Fibroblast of lung (primary cell): Measurements from ENCODE around the gene PXN. TPM values are rescaled to one million over a fixed set of nuclear protein-coding genes. Genes with fewer than 3 reads are reported as not detected.

ENCODE experiments used
- DNase-seq, 2 donors: peaks; one replicate each; pipeline versions ENCODE4 v3.0.0 to v3.0.0-alpha.2; 2010; ENCODE audit warnings: low read depth in 2 of 2
- H2AFZ ChIP-seq: 2 replicates; pipeline ENCODE4 v1.5.1; 2012; ENCODE audit warnings: low read length, control low read depth, inconsistent platforms
- H3K27ac ChIP-seq: 2 replicates; pipeline ENCODE4 v1.5.1; 2011; ENCODE audit warnings: low read length, control low read depth; ENCODE audit not compliant: insufficient read depth
- H3K27me3 ChIP-seq: 2 replicates; pipeline ENCODE4 v1.5.1; 2011; ENCODE audit warnings: mild to moderate bottlenecking, low read length; ENCODE audit not compliant: control insufficient read depth, insufficient read depth
- H3K36me3 ChIP-seq: 2 replicates; pipeline ENCODE4 v1.5.1; 2011; ENCODE audit warnings: low read length; ENCODE audit not compliant: control insufficient read depth, insufficient read depth
- H3K4me1 ChIP-seq: 2 replicates; pipeline ENCODE4 v1.5.1; 2011; ENCODE audit warnings: low read length; ENCODE audit not compliant: control insufficient read depth, insufficient read depth; ENCODE audit errors: extremely low read depth
- H3K4me2 ChIP-seq: 2 replicates; pipeline ENCODE4 v1.5.1; 2011; ENCODE audit warnings: low read length, control low read depth; ENCODE audit not compliant: insufficient read depth; ENCODE audit errors: extremely low read depth
- H3K4me3 ChIP-seq, 4 experiments: fragments of 200-600 bp in 1 of 4; sonication (generic) in 1 of 4; replicated peaks in 1 of 4; 2 replicates each; pipeline ENCODE4 v1.5.1; 2011 to 2016; ENCODE audit warnings: low read length in 4 of 4, low read depth in 3 of 4, mild to moderate bottlenecking in 3 of 4, control low read depth in 2 of 4, inconsistent platforms in 1 of 4, mixed read lengths in 1 of 4; ENCODE audit not compliant: insufficient read depth in 1 of 4; ENCODE audit errors: control extremely low read depth in 1 of 4
- H3K79me2 ChIP-seq: 2 replicates; pipeline ENCODE4 v1.5.1; 2012; ENCODE audit warnings: mild to moderate bottlenecking, low read length, inconsistent platforms; ENCODE audit not compliant: control insufficient read depth, insufficient read depth
- H3K9ac ChIP-seq: 2 replicates; pipeline ENCODE4 v1.5.1; 2011; ENCODE audit warnings: mild to moderate bottlenecking, low read length, control low read depth; ENCODE audit not compliant: insufficient read depth
- H3K9me3 ChIP-seq: 2 replicates; pipeline ENCODE4 v1.5.1; 2012; ENCODE audit warnings: low read depth, low read length; ENCODE audit not compliant: control insufficient read depth, insufficient read depth
- H4K20me1 ChIP-seq: 2 replicates; pipeline ENCODE4 v1.5.1; 2011; ENCODE audit warnings: low read length; ENCODE audit not compliant: control insufficient read depth, insufficient read depth; ENCODE audit errors: extremely low read depth
- CTCF ChIP-seq, 2 donors: IDR thresholded peaks in 1 of 2; conservative IDR thresholded peaks in 1 of 2; 1 replicate in 1 of 2; 2 replicates in 1 of 2; pipeline ENCODE4 v1.5.1; 2011 to 2012; ENCODE audit warnings: low read length in 2 of 2, control low read depth in 1 of 2, inconsistent platforms in 1 of 2, low read depth in 1 of 2, mild to moderate bottlenecking in 1 of 2
- EZH2 ChIP-seq: IDR thresholded peaks from 2 replicates; pipeline ENCODE4 v1.5.1; 2012; ENCODE audit warnings: low read length, control low read depth, mild to moderate bottlenecking; ENCODE audit errors: missing control alignments
- polyA plus RNA-seq, 2 donors: library from polyadenylated mRNA; depleted of rRNA in 1 of 2; stranded (reverse) in 1 of 2; unstranded in 1 of 2; fragments of >200 nt; gene quantifications; 2 replicates each; pipeline ENCODE4 v1.2.1, GENCODE V29; 2011 to 2012; ENCODE audit warnings: missing spikeins in 1 of 2
- total RNA-seq: library from RNA; depleted of rRNA; stranded (reverse); fragments of >200 nt; gene quantifications from 2 replicates; pipeline ENCODE4 v1.2.1, GENCODE V29; 2014

Gene PXN
- total and polyA plus RNA-seq, 2 donors (not counting 1 experiment from before 2014, with no cell fraction given), result 21.5 to 31.4 TPM

- H3K9ac ChIP-seq, result no peak overlapping the region
- TF ChIP-seq EZH2 (no peak), CTCF (conservative IDR thresholded peaks at IDR 0.05 in 1 of 2, IDR thresholded peaks at IDR 0.05 in 1 of 2; ENCODE audit: low read depth in 1 of 2, low read length in 2 of 2) (no peak)
Observed at GRCh38 chr12:120216742-120217605, 48.6 kb downstream of the PXN start.

GRCh38 chr12:120215766-120216735, 49.5 kb downstream of the PXN start:
- Histone ChIP-seq H3K79me2 (no peaks in the 10 kb centered on the region), H3K27me3 (no peaks in the 10 kb centered on the region), H3K9ac (no peak overlapping the region), H3K4me2 (no peak overlapping the region), H3K4me1 (no peaks in the 10 kb centered on the region), H3K4me3 (no peak overlapping the region), H3K27ac (no peak overlapping the region), H2AFZ (no peak overlapping the region), H4K20me1 (no peaks in the 10 kb centered on the region), H3K9me3 (no peaks in the 10 kb centered on the region), H3K36me3 (peaks cover 45% of the 10 kb centered on the region)
- no peak for DNase-seq
- TF ChIP-seq EZH2, result no peak
- TF ChIP-seq CTCF (conservative IDR thresholded peaks at IDR 0.05 in 1 of 2, IDR thresholded peaks at IDR 0.05 in 1 of 2; ENCODE audit: low read depth in 1 of 2, low read length in 2 of 2), result no peak

More at GRCh38 chr12:120216742-120217605, 48.6 kb downstream of the PXN start:
- H3K4me2 ChIP-seq, result no peak overlapping the region
- H3K79me2 ChIP-seq, result no peaks in the 10 kb centered on the region
- H3K27me3 ChIP-seq, result no peaks in the 10 kb centered on the region
- no peaks in the 10 kb centered on the region for H4K20me1 ChIP-seq
- no peak overlapping the region for H3K4me3 ChIP-seq
- H3K4me1 ChIP-seq, result no peaks in the 10 kb centered on the region
- H3K9me3 ChIP-seq, result no peaks in the 10 kb centered on the region
- H3K27ac ChIP-seq, result no peak overlapping the region
- H3K36me3 ChIP-seq, result peaks cover 49% of the 10 kb centered on the region
- no peak for DNase-seq
- no peak overlapping the region for H2AFZ ChIP-seq

GRCh38 chr12:120215357-120215735, 50.2 kb downstream of the PXN start:
- no peak overlapping the region for H3K27ac ChIP-seq
- no peak overlapping the region for H2AFZ ChIP-seq
- H3K4me3 ChIP-seq, result no peak overlapping the region
- H3K27me3 ChIP-seq, result no peaks in the 10 kb centered on the region
- H4K20me1 ChIP-seq, result no peaks in the 10 kb centered on the region
- H3K4me2 ChIP-seq, result no peak overlapping the region
- TF ChIP-seq CTCF (conservative IDR thresholded peaks at IDR 0.05 in 1 of 2, IDR thresholded peaks at IDR 0.05 in 1 of 2; ENCODE audit: low read depth in 1 of 2, low read length in 2 of 2) (no peak), EZH2 (no peak)
- no peak overlapping the region for H3K9ac ChIP-seq
- H3K4me1 ChIP-seq, result no peaks in the 10 kb centered on the region
- H3K79me2 ChIP-seq, result no peaks in the 10 kb centered on the region
- H3K9me3 ChIP-seq, result no peaks in the 10 kb centered on the region
- peaks cover 45% of the 10 kb centered on the region for H3K36me3 ChIP-seq
- no peak for DNase-seq
